H7 (cell line): Measurements from ENCODE around the gene PRR5. TPM values are rescaled to one million over a fixed set of nuclear protein-coding genes. Genes with fewer than 3 reads are reported as not detected.

Experiments
- DNase-seq: peaks from one replicate; pipeline ENCODE4 v3.0.0; 2012
- H3K27me3 ChIP-seq: 2 replicates; pipeline ENCODE4 v1.6.0; 2011; ENCODE audit warnings: mild to moderate bottlenecking, low read length; ENCODE audit not compliant: control insufficient read depth, insufficient read depth
- H3K36me3 ChIP-seq: replicated peaks from 2 replicates; pipeline ENCODE4 v1.5.1; 2011; ENCODE audit warnings: low read length; ENCODE audit not compliant: control insufficient read depth, insufficient read depth
- H3K4me3 ChIP-seq: 2 replicates; pipeline ENCODE4 v1.5.1; 2011; ENCODE audit warnings: low read depth, mild to moderate bottlenecking, control low read depth, low read length, moderate library complexity; ENCODE audit not compliant: insufficient read depth
- total RNA-seq: library from RNA; depleted of rRNA; stranded (reverse); fragments of >200 nt; shearing (Covaris generic); gene quantifications from 2 replicates; pipeline ENCODE4 v1.2.3, GENCODE V29; 2014; rRNA removed

The PRR5 gene
- total RNA-seq, 1 experiment from 2014 or later = 8.4 TPM

GRCh38 chr22:44773082-44773481 lies 71.1 kb downstream of the PRR5 start:
- Histone ChIP-seq H3K36me3 (no peaks in the 10 kb centered on the region), H3K27me3 (no peaks in the 10 kb centered on the region), H3K4me3 (no peak overlapping the region)
- no peak for DNase-seq

GRCh38 chr22:44775862-44776261 lies 73.9 kb downstream of the PRR5 start:
- H3K4me3 ChIP-seq = no peak overlapping the region
- no peaks in the 10 kb centered on the region for H3K36me3 ChIP-seq
- no peak for DNase-seq
- no peaks in the 10 kb centered on the region for H3K27me3 ChIP-seq

DNA sequence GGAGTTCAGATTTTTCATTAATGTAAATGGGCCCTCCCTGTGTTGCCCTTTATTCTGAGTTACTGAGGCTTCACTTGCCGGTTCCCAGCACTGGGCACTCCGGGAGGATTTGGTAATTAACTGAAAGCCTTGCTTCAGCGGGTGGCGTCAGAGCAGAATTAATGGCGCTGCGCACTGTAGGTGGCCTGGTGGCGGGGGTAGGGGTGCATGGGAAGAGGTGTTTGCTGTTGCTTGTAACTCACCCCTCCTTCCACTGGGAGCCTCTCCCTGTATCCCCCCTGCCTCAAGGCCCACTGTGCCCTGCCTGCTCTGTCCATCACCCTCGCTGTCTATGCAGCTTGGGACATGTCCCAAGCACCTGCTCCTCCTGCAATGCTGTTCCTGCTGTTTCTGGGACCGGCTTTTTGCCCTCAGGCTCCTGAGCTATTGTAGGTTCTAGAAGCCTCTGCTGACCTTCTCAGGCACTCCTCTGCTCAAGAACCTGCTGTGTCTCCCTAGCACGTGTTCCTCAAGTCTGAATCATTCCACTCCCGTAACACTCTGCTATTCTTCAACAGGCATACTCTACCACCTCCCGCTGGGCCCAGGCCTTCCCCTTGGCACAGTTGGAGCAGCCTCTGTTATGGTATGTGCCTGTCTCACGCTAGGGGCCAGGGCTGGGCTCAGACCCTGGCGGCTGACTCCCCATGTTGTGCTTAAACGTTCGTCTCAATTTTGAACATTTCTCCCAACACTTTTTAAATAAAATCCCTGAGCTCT lies 74.8 kb downstream of the PRR5 start:
- no peaks in the 10 kb centered on the region for H3K36me3 ChIP-seq
- DNase-seq = no peak
- no peaks in the 10 kb centered on the region for H3K27me3 ChIP-seq
- no peak overlapping the region for H3K4me3 ChIP-seq

DNA sequence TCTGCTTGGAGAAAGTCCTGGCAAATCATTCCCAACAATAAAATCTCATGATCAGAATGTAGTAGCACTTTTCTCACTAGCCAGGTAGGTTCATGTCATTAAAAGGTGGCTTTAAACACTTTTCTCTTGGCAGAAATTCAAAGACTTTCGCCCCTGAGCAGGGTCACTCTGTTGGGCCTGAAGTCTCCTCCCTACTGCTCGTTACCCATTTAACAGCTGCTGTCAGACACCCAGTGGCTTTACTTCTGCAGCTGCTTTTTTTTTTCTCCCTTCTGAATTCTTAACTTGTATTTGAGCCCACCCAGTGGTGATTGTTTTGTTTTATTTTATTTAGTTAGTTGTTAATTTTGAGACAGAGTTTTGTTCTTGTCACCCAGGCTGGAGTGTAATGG lies 75.4 kb downstream of the PRR5 start:
- Histone ChIP-seq H3K4me3 (no peak overlapping the region), H3K27me3 (no peaks in the 10 kb centered on the region), H3K36me3 (no peaks in the 10 kb centered on the region)
- no peak for DNase-seq

GRCh38 chr22:44780876-44781449 lies 79.0 kb downstream of the PRR5 start:
- no peaks in the 10 kb centered on the region for H3K27me3 ChIP-seq
- no peaks in the 10 kb centered on the region for H3K36me3 ChIP-seq
- no peak for DNase-seq
- H3K4me3 ChIP-seq = no peak overlapping the region

DNA sequence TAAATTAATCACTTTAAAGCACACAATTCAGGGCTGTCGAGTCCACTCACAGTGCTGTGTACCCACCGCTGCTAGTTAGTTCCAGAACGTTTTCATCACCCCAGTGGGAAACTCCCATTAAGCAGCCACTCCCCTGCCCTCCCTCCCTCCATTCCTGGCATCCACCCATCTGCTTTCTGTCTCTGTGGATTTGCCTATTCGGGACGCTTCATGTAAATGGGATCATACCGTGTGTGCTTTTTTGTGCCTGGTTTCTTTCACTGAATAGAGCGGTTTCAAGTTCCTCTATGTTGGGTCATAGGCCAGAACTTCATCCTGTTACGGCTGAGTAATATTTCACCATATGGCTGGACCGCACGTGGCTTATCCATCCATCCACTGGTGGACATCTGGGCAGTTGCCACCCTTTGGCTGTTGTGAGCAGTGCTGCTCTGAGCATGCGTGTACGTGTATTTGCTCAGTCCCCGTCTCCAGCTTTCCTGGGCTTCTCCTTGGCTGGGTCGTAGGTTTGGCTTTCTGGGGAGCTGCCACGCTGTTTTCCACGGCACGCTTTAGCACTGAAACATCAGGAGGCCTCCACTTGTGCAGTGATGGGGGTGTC lies 80.5 kb downstream of the PRR5 start:
- Histone ChIP-seq H3K36me3 (peaks cover 3% of the 10 kb centered on the region), H3K27me3 (no peaks in the 10 kb centered on the region), H3K4me3 (no peak overlapping the region)
- no peak for DNase-seq

DNA sequence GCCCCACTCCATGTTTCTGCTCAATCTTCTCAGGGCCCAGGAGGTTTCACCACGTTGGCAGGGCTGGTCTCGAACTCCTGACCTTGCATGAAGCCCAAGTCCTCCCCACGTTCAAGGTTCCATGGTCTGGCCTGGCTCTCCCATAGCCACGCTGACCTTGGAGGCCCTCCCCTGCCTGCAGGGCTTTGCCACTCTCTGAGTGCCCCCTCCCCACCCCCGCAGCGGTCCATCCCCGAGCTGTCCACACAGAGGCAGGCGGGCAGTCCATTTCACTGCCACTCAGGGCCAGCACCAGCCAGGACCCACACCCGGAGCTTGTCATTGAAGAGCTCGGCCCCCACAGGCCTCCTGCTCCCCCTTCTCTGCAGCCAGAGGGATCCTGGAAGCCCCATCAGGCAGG lies 81.1 kb downstream of the PRR5 start:
- Histone ChIP-seq H3K27me3 (no peaks in the 10 kb centered on the region), H3K36me3 (peaks cover 3% of the 10 kb centered on the region)

GRCh38 chr22:44783581-44783980 lies 81.6 kb downstream of the PRR5 start:
- DNase-seq = peak; percentile 50
- Histone ChIP-seq H3K4me3 (no peak overlapping the region), H3K27me3 (no peaks in the 10 kb centered on the region), H3K36me3 (peaks cover 3% of the 10 kb centered on the region)

More for the DNA sequence above, 81.1 kb downstream of the PRR5 start:
- H3K4me3 ChIP-seq = no peak overlapping the region
- DNase-seq = no peak

GRCh38 chr22:44786136-44786535 lies 84.1 kb downstream of the PRR5 start:
- H3K36me3 ChIP-seq = peaks cover 3% of the 10 kb centered on the region
- peak; percentile 33 for DNase-seq
- H3K27me3 ChIP-seq = no peaks in the 10 kb centered on the region
- H3K4me3 ChIP-seq = no peak overlapping the region

DNA sequence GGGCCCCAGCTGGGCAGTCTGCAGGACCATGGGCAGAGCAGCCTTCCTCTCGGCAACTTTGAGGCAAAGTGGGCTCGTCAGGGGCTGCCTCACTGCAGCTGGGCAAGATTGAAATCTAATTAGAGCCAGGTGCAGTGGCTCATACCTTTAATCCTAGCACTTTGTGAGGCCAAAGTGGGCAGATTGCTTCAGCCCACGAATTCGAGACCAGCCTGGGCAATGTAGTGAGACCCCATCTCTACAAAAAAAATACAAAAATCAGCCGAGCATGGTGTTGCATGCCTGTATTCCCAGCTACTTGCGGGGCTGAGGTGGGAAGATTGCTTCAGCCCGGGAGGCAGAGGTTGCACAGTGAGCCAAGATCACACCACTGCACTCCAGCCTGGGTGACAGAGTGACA lies 84.6 kb downstream of the PRR5 start:
- DNase-seq = no peak
- no peaks in the 10 kb centered on the region for H3K27me3 ChIP-seq
- no peak overlapping the region for H3K4me3 ChIP-seq
- peaks cover 3% of the 10 kb centered on the region for H3K36me3 ChIP-seq

Other genes starting within 250 kb of the PRR5 start
- 13.9 and 16.6 TPM in 2 replicates for gene RTL6, start 204.0 kb upstream of the PRR5 start, total RNA-seq
- 24.8 and 28.3 TPM in 2 replicates for gene ARHGAP8, start 50.4 kb downstream of the PRR5 start, total RNA-seq